Endometrial microvascular endothelial cells (primary cell): ENCODE measurements around the gene ATP8B4. TPM values are rescaled to one million over a fixed set of nuclear protein-coding genes. Genes with fewer than 3 reads are reported as not detected.

Experiments used
- in situ Hi-C: cut with HindIII; loops from 2 replicates; pipeline ENCODE4 v1.10.0; 2017; ENCODE audit warnings: low sequenced_read_pairs, low pct_unique_long_range_greater_than_20kb; ENCODE audit errors: inconsistent ontology term
- total RNA-seq: library from RNA; depleted of rRNA; stranded (reverse); fragments of >200 nt; gene quantifications from one replicate; pipeline ENCODE4 v1.2.3, GENCODE V29; 2015; ENCODE audit errors: inconsistent ontology term

Gene ATP8B4
- total RNA-seq, 1 donor from 2014 or later: not detected

DNA sequence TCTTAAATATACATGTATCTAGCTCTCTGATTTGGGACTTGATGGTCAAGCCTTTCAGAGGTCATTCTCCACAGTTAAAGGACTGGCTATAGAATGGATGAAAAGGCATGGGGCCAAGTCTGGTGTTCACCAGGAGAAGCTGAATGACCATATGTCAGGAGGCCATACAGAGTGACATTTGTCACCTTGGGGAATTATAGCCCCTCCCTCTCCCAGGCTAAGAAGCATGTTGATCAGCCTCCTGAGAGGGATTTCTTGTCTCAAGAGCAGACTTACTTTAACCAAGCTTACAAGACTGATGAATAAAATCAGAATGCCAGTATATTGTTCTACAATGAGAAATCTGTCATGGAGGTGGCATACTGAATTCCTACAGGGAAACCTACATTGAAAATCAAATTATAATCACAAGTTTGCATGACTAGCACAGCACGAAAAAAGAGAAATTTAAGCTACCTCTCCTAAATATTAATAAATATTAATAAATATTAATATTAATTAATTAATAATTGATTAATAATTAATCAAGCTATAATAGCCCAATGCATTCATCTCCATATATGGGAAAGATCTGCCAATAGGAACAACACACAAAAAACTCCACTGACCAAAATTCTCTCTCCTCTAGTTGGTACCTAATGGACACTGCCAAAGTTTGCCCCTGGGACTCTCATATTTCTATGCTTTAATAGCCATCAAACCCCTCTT lies 47.3 kb downstream of the ATP8B4 start:
- in situ Hi-C loops: no loop called here

DNA sequence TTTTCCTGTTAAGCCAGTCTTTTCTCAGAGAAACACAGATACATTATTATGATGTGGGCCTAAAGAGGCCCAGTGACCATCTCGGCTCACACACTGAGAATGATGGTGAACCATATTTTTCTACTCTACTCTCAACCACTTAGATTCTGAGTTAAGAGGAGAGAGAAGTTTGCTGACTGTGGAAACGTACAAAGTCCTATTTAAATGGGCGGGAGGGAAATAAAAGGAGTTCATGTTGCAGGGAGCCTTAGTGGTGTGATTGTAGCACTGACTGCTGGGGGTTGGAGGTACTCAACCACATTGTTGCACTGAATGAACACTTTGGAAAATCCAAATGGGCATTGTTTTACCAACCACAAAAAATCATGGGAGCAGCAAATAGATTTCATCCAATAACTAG lies 51.0 kb downstream of the ATP8B4 start:
- in situ Hi-C loops: no loop called here

DNA sequence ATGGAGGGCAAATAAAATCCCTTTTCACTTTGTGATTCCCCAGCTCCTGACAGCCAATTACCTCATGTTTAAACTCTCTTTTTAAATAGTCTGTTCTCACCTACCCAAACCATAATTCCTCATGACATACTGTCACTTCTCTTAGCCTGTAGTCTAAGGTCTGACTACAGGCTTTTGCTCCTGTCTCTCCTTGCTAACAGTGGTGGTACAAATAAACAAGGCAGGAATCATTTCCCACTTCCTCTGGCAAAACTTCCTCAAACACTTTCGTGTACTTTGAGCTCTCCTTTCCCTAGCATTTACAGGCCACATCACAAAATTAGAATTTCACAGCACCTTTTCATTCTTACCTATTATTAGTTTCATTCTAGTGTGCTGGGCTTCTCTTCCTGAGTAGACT lies 51.8 kb downstream of the ATP8B4 start:
- in situ Hi-C loops: no loop called here

DNA sequence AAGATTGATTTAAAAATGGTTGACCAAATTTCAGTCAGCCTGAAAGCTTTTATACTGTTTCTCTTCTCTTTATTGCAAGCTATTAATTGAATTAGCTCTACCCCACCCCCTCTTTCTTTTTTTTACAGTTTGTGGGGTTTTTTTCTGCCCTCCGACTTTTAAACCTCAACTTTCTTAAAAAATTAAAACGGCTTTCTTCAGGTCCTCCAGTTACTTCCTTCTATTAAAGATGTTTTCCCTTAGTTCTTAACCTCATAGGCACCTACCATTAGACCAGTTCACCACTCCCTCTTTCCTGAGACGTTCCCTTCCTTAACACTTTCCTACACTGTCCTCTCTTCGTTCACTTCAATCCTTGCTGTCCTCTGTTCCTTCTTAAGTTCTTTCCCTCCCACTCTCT lies 52.4 kb downstream of the ATP8B4 start:
- in situ Hi-C loops: no loop called here

DNA sequence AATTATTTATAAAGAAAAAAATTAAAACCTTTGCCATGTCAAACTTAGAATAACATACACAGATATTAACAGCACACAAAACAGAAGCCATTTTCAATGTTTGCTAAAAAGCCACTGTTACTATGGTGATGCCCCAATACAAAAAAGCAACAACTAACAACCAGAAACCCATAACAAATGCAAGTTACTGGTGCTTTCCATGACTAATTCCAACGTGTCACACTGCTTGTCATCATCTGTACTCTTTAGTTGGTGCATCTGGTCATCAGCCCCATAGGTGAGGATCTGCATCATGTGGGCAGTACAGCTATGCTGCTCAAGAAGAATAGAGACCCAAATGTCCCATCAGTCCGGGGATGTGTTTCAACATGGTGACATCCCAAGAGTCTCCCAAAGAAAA lies 52.8 kb downstream of the ATP8B4 start:
- in situ Hi-C loops: no loop called here

DNA sequence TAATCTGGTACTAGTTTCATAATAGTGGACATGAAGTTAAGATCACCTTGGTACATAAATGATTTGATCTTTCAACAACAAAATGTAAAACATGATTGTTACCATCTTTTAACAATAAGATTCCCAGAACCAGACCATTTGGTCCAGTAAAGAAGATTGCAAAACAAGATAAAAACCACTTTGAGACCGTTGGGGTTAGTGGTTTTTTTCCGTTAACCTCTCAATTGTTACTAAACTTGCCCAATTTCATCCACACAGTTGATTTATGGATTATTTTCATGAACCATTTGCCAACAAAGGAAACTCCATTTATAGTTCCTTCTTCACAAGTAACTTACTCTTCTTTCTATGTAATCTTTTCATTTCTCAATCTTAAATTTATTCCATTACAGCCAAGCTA lies 53.8 kb downstream of the ATP8B4 start:
- in situ Hi-C loops: no loop called here

DNA sequence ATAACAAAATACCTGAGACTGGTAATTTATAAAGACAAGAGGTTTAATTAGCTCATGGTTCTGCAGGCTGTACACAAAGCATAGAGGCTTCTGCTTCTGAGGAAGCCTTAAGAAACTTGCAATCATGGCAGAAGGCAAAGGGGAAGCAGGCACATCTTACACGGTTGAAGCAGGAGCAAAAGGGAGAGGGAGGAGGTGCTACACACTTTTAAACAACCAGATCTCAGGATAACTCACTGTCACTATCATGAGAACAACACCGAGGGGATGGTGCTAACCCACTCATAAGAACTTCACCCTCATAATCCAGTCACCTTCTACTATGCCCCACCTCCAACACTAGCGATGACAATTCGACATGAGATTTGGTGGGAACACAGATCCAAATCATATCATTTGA lies 54.4 kb downstream of the ATP8B4 start:
- in situ Hi-C loops: no loop called here

DNA sequence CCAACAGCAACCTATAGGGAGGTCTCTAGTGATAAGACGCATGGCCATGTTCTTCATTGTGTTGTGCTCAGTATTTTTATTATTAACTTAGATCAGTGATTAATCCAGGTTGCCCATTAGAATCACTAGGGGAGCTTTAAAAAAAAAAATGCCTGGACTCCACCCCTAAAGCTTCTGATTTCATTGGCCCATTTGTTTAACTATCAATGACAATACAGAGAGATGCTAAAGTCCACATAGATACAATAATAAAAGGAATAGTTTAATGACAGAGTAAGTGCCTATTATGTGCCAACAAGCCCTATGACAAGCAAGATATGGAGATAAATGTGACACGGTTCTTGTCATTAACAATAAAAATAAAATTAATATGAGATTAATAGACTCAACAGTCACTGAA lies 55.8 kb downstream of the ATP8B4 start:
- in situ Hi-C loops: no loop called here

DNA sequence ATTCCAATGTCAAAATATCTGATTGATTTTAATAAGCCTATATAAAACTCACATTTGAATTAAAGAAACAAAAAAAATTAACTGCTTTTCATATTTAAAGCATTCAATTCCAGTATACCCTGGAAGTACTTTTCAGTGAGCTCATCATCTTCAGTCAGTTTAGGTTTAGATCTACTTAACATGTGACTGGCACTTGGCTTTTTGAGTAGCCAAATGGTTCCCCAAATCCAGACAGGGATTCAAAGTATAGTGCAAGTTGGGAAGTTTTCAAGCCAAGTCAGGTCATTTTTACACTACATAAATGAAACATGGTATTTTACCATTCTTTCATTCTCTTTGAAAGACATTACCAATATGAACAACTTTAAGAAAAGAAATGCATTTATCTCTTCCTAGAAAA lies 57.5 kb downstream of the ATP8B4 start:
- in situ Hi-C loops: no loop called here

DNA sequence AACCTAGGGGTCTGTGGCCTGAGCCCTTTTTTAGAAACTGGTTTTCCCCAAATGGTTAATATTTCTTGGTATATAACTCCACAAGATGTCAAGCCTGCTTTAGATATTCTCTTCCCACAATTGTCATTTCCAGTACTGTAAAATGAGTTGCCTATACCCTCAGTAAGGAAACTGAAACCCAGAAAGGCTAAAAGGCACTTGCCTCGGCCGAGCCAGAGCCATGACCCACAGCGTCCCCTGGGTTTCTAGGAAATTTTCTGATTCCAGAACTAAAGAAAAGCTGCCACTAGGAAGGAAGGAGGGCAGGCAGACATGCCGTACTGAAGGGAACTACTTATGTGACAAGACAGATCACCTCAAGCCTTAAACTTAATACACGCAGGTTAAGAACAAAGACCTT lies 59.1 kb downstream of the ATP8B4 start:
- in situ Hi-C loops: no loop called here

DNA sequence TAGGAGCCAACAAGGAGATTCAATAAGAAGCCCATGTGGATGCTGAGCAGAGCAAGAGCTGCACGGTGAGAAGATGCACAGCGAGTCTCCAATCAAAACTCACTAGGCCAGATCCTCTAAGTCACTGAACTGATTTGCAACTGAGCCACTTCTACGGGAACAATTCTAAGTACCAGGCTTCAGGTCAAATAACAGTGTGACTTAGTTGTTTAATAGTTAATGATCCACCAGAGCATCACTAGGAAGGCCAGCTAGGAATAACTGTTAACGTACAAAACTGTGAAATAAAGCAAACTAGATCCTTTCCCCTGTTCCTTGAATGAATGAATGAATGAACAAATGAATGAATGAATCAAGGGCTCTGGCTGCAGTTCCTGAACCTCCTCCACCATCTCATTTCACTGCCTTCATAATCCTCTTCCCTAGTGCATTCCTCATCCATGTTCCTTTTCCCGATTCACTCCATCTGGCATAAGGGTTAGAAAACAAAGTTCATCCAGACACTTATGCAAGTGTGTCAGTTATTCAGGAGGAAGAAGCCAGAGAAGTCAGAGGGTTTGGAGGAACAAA lies 59.7 kb downstream of the ATP8B4 start:
- in situ Hi-C loops: no loop called here

DNA sequence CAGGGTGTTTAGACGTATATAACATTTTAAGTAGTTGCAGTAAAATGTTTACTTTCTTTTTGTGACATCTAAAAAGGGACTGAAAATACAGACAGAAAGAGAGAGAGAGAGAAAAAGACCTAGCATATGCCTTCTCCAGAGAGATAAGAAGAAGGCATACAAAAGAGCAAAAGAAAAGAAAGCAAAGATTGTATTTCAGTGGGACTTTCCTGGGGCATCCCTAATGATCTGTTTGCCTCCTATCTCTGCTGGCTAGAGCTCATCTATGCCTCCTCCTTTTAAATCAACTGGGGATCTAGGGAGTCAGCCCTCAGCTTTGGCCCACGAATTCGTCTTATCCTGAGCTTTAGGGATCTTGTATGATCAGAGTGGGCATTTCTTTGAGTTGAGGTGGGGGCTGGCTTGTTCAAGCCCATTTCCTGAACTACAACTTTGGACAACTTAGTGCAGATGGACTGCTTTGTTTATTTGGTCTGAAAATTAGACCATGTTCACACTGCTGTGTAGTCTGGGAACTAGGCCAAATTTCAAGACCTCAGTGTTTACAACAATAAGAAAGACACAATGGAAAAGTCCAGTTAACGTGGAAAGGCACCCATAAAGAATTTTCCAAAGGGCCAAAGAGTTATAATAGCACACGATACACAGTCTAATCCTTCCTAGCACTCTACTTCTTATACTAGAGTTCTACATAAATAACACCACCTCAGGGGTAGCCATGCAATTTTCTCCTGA lies 61.0 kb downstream of the ATP8B4 start:
- in situ Hi-C loops: no loop called here

DNA sequence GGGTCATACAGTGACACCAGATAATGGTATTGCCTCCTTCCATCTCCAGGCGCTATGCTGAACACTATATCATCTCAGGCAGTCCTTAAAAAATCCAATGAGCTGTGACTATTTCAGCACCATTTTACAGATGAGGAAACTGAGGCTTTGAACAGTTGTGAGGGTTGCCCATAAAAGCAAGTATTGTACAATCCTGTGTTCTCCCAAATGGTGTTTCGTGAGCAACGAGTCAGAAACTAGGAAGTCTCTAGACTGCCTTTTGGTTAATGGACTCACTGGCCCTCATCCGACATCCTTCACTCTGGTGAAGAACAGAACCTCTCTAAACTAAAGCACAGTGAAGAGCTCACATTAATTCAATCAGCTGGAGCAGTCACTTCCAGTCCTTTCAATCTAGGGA lies 61.8 kb downstream of the ATP8B4 start:
- in situ Hi-C loops: no loop called here

DNA sequence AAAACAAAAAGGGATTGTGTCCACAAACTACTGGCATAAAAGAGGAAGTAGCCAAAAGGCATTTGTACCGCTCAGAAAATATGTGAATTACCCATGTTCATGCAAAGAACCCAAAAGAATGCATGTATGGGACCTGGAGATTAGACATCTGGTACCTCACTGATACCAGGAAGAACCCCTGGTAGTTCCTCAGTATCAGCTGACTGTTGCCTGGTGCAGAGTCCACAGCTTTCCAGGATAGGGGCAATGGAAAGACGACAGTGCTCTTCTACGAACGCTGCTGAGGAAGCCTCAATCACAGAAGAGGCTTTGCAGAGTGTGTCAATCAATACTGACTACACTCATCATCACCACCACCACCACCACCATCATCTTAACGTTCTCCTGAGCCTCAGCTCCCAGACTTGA lies 63.3 kb downstream of the ATP8B4 start:
- in situ Hi-C loops: no loop called here

DNA sequence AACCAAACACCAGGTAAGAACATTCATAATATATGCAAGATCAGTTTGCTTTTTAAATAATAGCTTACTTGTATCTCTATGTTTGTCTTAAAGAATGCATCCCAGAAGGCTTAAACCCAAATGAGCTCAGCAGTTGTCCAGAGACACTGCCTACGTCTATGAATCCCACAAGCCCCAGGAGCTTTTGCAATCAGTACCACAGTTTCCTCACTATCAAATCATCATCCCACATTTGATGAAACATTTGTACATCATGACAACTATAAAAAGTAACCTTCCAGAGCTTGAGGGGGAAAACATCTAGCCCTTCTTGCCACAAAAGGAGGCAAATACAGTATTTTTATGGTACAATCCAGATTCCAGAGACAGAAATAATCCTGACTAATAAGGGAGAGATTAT lies 63.7 kb downstream of the ATP8B4 start:
- in situ Hi-C loops: no loop called here

DNA sequence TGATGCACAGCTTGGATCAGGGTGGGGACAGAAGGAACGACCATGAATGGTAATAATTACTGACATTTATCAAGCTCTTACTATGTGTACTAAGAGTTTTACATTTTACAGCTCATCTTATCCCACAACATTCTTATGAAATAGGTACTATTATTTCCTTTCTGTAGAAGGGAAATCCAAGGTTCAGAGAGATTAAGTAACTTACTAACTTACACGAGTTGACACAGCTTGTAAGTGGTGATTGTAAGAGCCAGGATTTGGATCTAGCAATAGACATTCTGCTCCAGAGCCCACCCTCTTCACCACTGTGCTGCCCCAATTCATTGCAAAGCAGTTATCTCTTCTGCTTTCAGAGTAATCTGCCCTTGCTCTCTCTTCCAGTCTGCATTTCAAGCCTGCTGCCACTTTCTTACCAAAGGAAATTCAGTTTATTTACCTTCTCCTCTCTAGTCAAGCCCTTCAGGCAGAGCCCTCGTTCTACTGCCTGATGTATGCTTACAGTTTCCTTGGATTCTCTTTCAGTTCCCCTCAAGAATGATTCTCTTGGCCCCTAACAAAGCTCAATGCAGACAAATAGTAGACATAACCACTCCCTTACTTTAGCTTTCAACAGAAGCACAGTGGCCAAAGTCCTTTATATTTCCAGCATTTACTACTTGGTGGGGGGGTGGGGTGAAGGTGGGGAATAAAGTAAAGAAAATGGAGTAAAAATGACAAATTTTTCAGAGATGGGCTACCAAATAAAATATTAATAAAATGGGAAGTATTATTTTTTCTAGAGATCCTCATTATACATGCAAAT lies 65.8 kb downstream of the ATP8B4 start:
- in situ Hi-C loops: no loop called here

DNA sequence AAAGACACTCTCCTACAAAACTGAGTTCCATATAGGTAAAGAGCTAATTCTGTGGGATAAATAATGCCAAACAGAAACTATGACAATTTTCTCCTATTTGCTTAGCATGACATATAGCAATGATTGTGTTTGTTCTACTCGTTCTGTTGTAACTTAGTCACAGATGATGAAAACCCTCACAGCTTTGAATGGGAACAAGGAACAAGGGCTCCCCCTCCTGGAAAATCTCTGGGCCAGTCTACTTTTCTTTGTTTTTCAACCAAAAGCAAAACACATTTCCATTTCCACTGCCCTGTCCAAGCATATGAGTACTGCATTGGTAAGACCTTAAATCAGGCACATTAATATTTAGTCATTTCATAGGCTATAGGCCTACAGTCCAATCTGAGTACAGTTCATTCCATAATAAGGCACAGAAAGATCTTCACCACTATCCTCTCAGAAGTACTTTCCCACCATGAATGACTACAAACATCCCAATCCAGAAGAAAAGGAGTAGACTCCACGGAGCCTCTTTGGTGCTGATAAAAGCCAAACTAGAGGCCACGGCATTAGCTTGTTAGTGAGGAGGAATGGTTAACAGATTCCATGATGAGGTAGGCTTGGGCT lies 67.1 kb downstream of the ATP8B4 start:
- in situ Hi-C loops: no loop called here

DNA sequence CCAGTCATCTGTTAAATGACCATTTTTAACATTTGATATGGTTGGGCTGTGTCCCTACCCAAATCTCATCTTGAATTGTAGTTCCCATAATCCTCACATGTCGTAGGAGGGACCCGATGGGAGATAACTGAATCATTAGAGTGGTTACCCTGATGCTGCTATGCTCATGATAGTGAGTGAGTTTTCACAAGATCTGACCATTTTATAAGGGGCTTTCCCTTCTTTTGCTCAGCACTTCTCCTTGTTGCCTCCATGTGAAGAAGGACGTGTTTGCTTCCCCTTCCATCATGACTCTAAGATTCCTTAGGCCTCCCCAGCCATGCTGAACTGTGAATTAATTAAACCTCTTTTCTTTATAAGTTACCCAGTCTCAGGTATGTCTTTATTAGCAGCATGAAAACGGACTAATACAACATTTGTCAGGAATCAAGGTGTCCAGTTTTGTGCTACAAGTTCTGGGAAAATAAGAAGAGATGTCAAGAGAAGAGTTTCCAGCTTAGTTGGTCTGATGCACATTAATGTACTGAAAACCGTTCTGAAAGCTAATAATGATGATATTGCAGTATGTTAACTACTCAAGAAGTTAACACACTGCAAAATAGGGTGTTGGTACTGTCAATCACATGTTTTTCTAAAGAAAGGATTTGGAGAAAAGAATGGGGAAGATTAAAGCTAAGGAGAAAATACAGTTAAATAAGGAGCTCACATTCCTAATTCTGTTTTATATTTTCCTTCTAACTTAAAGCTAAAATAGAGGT lies 67.9 kb downstream of the ATP8B4 start:
- in situ Hi-C loops: no loop called here

DNA sequence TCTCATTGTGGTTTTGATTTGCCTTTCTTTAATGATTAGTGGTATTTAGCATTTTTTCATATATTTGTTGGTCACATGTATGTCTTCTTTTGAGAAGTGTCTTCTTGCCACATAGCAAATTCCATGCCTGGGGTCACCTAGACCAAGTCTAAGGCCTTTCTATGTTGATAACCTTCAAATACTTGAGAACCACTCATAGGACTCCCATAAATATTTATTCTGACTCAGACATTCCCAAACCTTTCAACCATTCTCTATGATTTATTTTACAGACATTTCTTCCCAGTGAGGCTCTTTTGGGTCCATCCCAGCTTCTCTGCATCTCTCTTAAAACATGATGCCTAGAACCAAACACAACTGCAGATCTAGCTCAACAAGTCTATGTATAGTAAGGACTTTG lies 69.2 kb downstream of the ATP8B4 start:
- in situ Hi-C loops: no loop called here
